ENCODE data around the gene ARHGAP28.

Gene ARHGAP28

GRCh38 chr18:6719098-6719846 lies 10.2 kb upstream of the ARHGAP28 start:
- no peaks in the 10 kb centered on the region; the same call in 1 of the 2 replicates for H3K4me1 ChIP-seq (ENCODE audit: control insufficient read depth, insufficient read depth, low read length)
- H3K9ac ChIP-seq (ENCODE audit: low read depth, low read length), result no peak overlapping the region
- H3K36me3 ChIP-seq (ENCODE audit: control insufficient read depth, insufficient read depth, low read length), result no peaks in the 10 kb centered on the region
- no peak overlapping the region for H3K4me3 ChIP-seq (ENCODE audit: low read depth, low read length)
- no peaks in the 10 kb centered on the region for H3K27me3 ChIP-seq (ENCODE audit: control insufficient read depth, insufficient read depth, low read length)
- no peaks in the 10 kb centered on the region for H3K9me3 ChIP-seq (ENCODE audit: control insufficient read depth, insufficient read depth, low read length)
- no peak overlapping the region for H3K27ac ChIP-seq (ENCODE audit: low read depth, low read length)

- Histone ChIP-seq H3K9ac (ENCODE audit: low read depth, low read length) (no peak overlapping the region), H3K4me1 (ENCODE audit: control insufficient read depth, insufficient read depth, low read length) (no peaks in the 10 kb centered on the region; the same call in 1 of the 2 replicates), H3K27me3 (ENCODE audit: control insufficient read depth, insufficient read depth, low read length) (no peaks in the 10 kb centered on the region), H3K36me3 (ENCODE audit: control insufficient read depth, insufficient read depth, low read length) (no peaks in the 10 kb centered on the region), H3K9me3 (ENCODE audit: control insufficient read depth, insufficient read depth, low read length) (no peaks in the 10 kb centered on the region), H3K4me3 (ENCODE audit: low read depth, low read length) (no peak overlapping the region), H3K27ac (ENCODE audit: low read depth, low read length) (no peak overlapping the region)
Observed at GRCh38 chr18:6719910-6720683, 9.4 kb upstream of the ARHGAP28 start.

GRCh38 chr18:6721755-6722154 lies 7.8 kb upstream of the ARHGAP28 start:
- H3K27ac ChIP-seq (ENCODE audit: low read depth, low read length), result no peak overlapping the region
- no peaks in the 10 kb centered on the region for H3K9me3 ChIP-seq (ENCODE audit: control insufficient read depth, insufficient read depth, low read length)

GRCh38 chr18:6722690-6723089 lies 6.8 kb upstream of the ARHGAP28 start:
- H3K27me3 ChIP-seq (ENCODE audit: control insufficient read depth, insufficient read depth, low read length), result no peaks in the 10 kb centered on the region
- H3K27ac ChIP-seq (ENCODE audit: low read depth, low read length), result no peak overlapping the region
- no peak overlapping the region for H3K4me3 ChIP-seq (ENCODE audit: low read depth, low read length)
- H3K9ac ChIP-seq (ENCODE audit: low read depth, low read length), result no peak overlapping the region
- no peaks in the 10 kb centered on the region for H3K36me3 ChIP-seq (ENCODE audit: control insufficient read depth, insufficient read depth, low read length)
- H3K4me1 ChIP-seq (ENCODE audit: control insufficient read depth, insufficient read depth, low read length), result no peaks in the 10 kb centered on the region; the same call in 1 of the 2 replicates
- H3K9me3 ChIP-seq (ENCODE audit: control insufficient read depth, insufficient read depth, low read length), result no peaks in the 10 kb centered on the region

More at GRCh38 chr18:6721755-6722154, 7.8 kb upstream of the ARHGAP28 start:
- no peaks in the 10 kb centered on the region; the same call in 1 of the 2 replicates for H3K4me1 ChIP-seq (ENCODE audit: control insufficient read depth, insufficient read depth, low read length)
- no peaks in the 10 kb centered on the region for H3K36me3 ChIP-seq (ENCODE audit: control insufficient read depth, insufficient read depth, low read length)
- no peak overlapping the region for H3K4me3 ChIP-seq (ENCODE audit: low read depth, low read length)
- no peak overlapping the region for H3K9ac ChIP-seq (ENCODE audit: low read depth, low read length)
- H3K27me3 ChIP-seq (ENCODE audit: control insufficient read depth, insufficient read depth, low read length), result no peaks in the 10 kb centered on the region

- Histone ChIP-seq H3K27ac (ENCODE audit: low read depth, low read length) (no peak overlapping the region), H3K36me3 (ENCODE audit: control insufficient read depth, insufficient read depth, low read length) (no peaks in the 10 kb centered on the region), H3K9ac (ENCODE audit: low read depth, low read length) (no peak overlapping the region), H3K27me3 (ENCODE audit: control insufficient read depth, insufficient read depth, low read length) (no peaks in the 10 kb centered on the region), H3K4me1 (ENCODE audit: control insufficient read depth, insufficient read depth, low read length) (peaks cover 8% of the 10 kb centered on the region), H3K4me3 (ENCODE audit: low read depth, low read length) (no peak overlapping the region), H3K9me3 (ENCODE audit: control insufficient read depth, insufficient read depth, low read length) (no peaks in the 10 kb centered on the region)
Observed at GRCh38 chr18:6724331-6724730, 5.2 kb upstream of the ARHGAP28 start.

GRCh38 chr18:6728331-6728730 lies 1.2 kb upstream of the ARHGAP28 start:
- no peaks in the 10 kb centered on the region for H3K36me3 ChIP-seq (ENCODE audit: control insufficient read depth, insufficient read depth, low read length)
- peaks cover 36% of the 10 kb centered on the region for H3K4me1 ChIP-seq (ENCODE audit: control insufficient read depth, insufficient read depth, low read length)
- H3K4me3 ChIP-seq (ENCODE audit: low read depth, low read length), result peak overlapping the region; percentile 86
- no peaks in the 10 kb centered on the region for H3K27me3 ChIP-seq (ENCODE audit: control insufficient read depth, insufficient read depth, low read length)
- no peaks in the 10 kb centered on the region for H3K9me3 ChIP-seq (ENCODE audit: control insufficient read depth, insufficient read depth, low read length)
- H3K27ac ChIP-seq (ENCODE audit: low read depth, low read length), result peak overlapping the region; percentile 97
- H3K9ac ChIP-seq (ENCODE audit: low read depth, low read length), result no peak overlapping the region; the same call in 1 of the 2 replicates

GRCh38 chr18:6728809-6729246 lies 688 bp upstream of the ARHGAP28 start:
- no peaks in the 10 kb centered on the region for H3K27me3 ChIP-seq (ENCODE audit: control insufficient read depth, insufficient read depth, low read length)
- H3K27ac ChIP-seq (ENCODE audit: low read depth, low read length), result peak overlapping the region; percentile 97
- peak overlapping the region; percentile 86 for H3K4me3 ChIP-seq (ENCODE audit: low read depth, low read length)
- H3K4me1 ChIP-seq (ENCODE audit: control insufficient read depth, insufficient read depth, low read length), result peaks cover 41% of the 10 kb centered on the region
- H3K36me3 ChIP-seq (ENCODE audit: control insufficient read depth, insufficient read depth, low read length), result no peaks in the 10 kb centered on the region
- no peaks in the 10 kb centered on the region for H3K9me3 ChIP-seq (ENCODE audit: control insufficient read depth, insufficient read depth, low read length)
- peak overlapping the region; percentile 84 for H3K9ac ChIP-seq (ENCODE audit: low read depth, low read length)

GRCh38 chr18:6730416-6731221 lies 1.1 kb downstream of the ARHGAP28 start:
- Histone ChIP-seq H3K4me3 (ENCODE audit: low read depth, low read length) (peak overlapping the region; percentile 86), H3K36me3 (ENCODE audit: control insufficient read depth, insufficient read depth, low read length) (no peaks in the 10 kb centered on the region), H3K9ac (ENCODE audit: low read depth, low read length) (no peak overlapping the region), H3K9me3 (ENCODE audit: control insufficient read depth, insufficient read depth, low read length) (no peaks in the 10 kb centered on the region), H3K27me3 (ENCODE audit: control insufficient read depth, insufficient read depth, low read length) (no peaks in the 10 kb centered on the region), H3K27ac (ENCODE audit: low read depth, low read length) (peak overlapping the region; percentile 97), H3K4me1 (ENCODE audit: control insufficient read depth, insufficient read depth, low read length) (peaks cover 57% of the 10 kb centered on the region)

- Histone ChIP-seq H3K27me3 (ENCODE audit: control insufficient read depth, insufficient read depth, low read length) (no peaks in the 10 kb centered on the region), H3K9me3 (ENCODE audit: control insufficient read depth, insufficient read depth, low read length) (no peaks in the 10 kb centered on the region), H3K4me1 (ENCODE audit: control insufficient read depth, insufficient read depth, low read length) (peaks cover 57% of the 10 kb centered on the region), H3K9ac (ENCODE audit: low read depth, low read length) (no peak overlapping the region), H3K4me3 (ENCODE audit: low read depth, low read length) (peak overlapping the region; percentile 86; the same call in 1 of the 2 replicates), H3K36me3 (ENCODE audit: control insufficient read depth, insufficient read depth, low read length) (no peaks in the 10 kb centered on the region), H3K27ac (ENCODE audit: low read depth, low read length) (no peak overlapping the region)
Observed at GRCh38 chr18:6731222-6731596, 1.7 kb downstream of the ARHGAP28 start.

- Histone ChIP-seq H3K27me3 (ENCODE audit: control insufficient read depth, insufficient read depth, low read length) (no peaks in the 10 kb centered on the region), H3K4me3 (ENCODE audit: low read depth, low read length) (no peak overlapping the region), H3K36me3 (ENCODE audit: control insufficient read depth, insufficient read depth, low read length) (no peaks in the 10 kb centered on the region), H3K4me1 (ENCODE audit: control insufficient read depth, insufficient read depth, low read length) (peaks cover 70% of the 10 kb centered on the region), H3K9ac (ENCODE audit: low read depth, low read length) (no peak overlapping the region), H3K9me3 (ENCODE audit: control insufficient read depth, insufficient read depth, low read length) (no peaks in the 10 kb centered on the region), H3K27ac (ENCODE audit: low read depth, low read length) (no peak overlapping the region)
Observed at GRCh38 chr18:6732952-6733351, 3.4 kb downstream of the ARHGAP28 start.

Measured in HUES48 (cell line).